Measurements from ENCODE around the gene OBP2B.

The OBP2B gene

GRCh38 chr9:133164191-133164590 lies 44.9 kb downstream of the OBP2B start:
- no peak for DNase-seq

GRCh38 chr9:133163504-133164172 lies 45.4 kb downstream of the OBP2B start, which contains the start of gene GBGT1:
GBGT1 (minus strand) TSS chr9:133163914; CDS start chr9:133162412, 1,502 bp downstream.
- DNase-seq = no peak

GRCh38 chr9:133162861-133163503 lies 46.1 kb downstream of the OBP2B start:
- DNase-seq = no peak

DNA sequence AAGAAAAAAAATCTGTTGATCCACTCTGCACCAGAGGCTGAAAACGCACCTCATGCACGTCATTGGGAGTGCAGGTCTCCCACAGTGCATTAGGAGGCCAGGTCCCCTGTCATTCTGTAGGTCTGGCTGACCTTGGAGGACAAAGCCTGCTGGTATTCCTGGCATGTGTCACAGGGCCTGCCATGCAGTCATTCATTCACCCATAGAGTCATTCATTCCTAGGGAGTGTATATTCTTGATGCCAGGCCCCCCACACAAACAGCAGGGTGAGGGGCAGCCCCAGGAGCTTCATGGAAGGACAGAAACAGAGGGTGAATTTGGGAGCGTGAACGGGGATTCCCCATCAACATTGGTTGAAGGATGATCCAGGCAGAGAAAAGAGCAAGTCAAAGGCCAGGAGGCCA lies 47.5 kb downstream of the OBP2B start:
- DNase-seq = no peak

- DNase-seq = peak; percentile 8
Observed at GRCh38 chr9:133160742-133161546, 48.1 kb downstream of the OBP2B start.

GRCh38 chr9:133158695-133159094 lies 50.4 kb downstream of the OBP2B start:
- DNase-seq = no peak
